ENCODE measurements around the gene RPS21.

GRCh38 chr20:62427172-62428001, 40.5 kb downstream of the RPS21 start, which contains the start of gene RBBP8NL:
- no peak for TF ChIP-seq POLR2A (IDR thresholded peaks at IDR 0.05)
- no peak for TF ChIP-seq CTCF (IDR thresholded peaks at IDR 0.05)

All from adrenal gland (tissue), 5 donors.